Thymus (tissue), 11 donors: ENCODE data around the gene ELMOD3. TPM values are rescaled to one million over a fixed set of nuclear protein-coding genes. Genes with fewer than 3 reads are reported as not detected.
A peak's percentile ranks its signal among the peaks of the same experiment; 100 is the strongest.
"Not testable (repeated sequence)": the region's sequence is repeated elsewhere in the genome, so short reads cannot be mapped to it uniquely, and the experiment has no call there.

ENCODE experiments used
- DNase-seq, 9 donors: peaks; one replicate each; pipeline ENCODE4 v3.0.0-alpha.2; 2013; ENCODE audit warnings: low spot score in 9 of 9, low read depth in 6 of 9, missing footprints in 1 of 9
- H3K27ac ChIP-seq, 2 donors: one replicate each; pipeline ENCODE4 v1.5.1; 2013; ENCODE audit warnings: control low read depth in 1 of 2, low read depth in 1 of 2, low read length in 1 of 2, mild to moderate bottlenecking in 1 of 2, moderate library complexity in 1 of 2
- H3K27me3 ChIP-seq, 2 donors: one replicate each; pipeline ENCODE4 v1.5.1; 2013; ENCODE audit warnings: low read length in 1 of 2; ENCODE audit not compliant: control insufficient read depth in 2 of 2, insufficient read depth in 1 of 2
- H3K36me3 ChIP-seq, 2 donors: one replicate each; pipeline ENCODE4 v1.5.1; 2013; ENCODE audit warnings: low read length in 1 of 2, mild to moderate bottlenecking in 1 of 2, moderate library complexity in 1 of 2; ENCODE audit not compliant: control insufficient read depth in 2 of 2, insufficient read depth in 2 of 2
- H3K4me1 ChIP-seq, 2 donors: one replicate each; pipeline ENCODE4 v1.5.1; 2013; ENCODE audit warnings: low read length in 2 of 2; ENCODE audit not compliant: control insufficient read depth in 2 of 2, insufficient read depth in 2 of 2
- H3K4me3 ChIP-seq, 2 donors: one replicate each; pipeline ENCODE4 v1.5.1; 2013; ENCODE audit warnings: low read length in 2 of 2, control low read depth in 1 of 2, mild to moderate bottlenecking in 1 of 2
- H3K9me3 ChIP-seq, 2 donors: one replicate each; pipeline ENCODE4 v1.5.1; 2013; ENCODE audit warnings: low read length in 1 of 2, mild to moderate bottlenecking in 1 of 2; ENCODE audit not compliant: control insufficient read depth in 2 of 2, insufficient read depth in 1 of 2
- WGBS: extraction: QIAGEN DNeasy Blood & Tissue Kit; methylation state at CpG from one replicate; pipeline ENCODE4 v1.1.7; 2013; 5-methylcytosine and 5-hydroxymethylcytosine counted together
- polyA plus RNA-seq: library from polyadenylated mRNA; stranded (reverse); fragments of 200-250 nt; gene quantifications from one replicate; pipeline ENCODE4 v1.2.3, GENCODE V29; 2013
- total RNA-seq: library from RNA; stranded (reverse); fragments of 120-200 nt; gene quantifications from one replicate; pipeline ENCODE4 v1.2.4, GENCODE V29; 2013
- donor health status: healthy.

Gene ELMOD3
- total and polyA plus RNA-seq, 2 donors: 10.0 to 21.7 TPM

DNA sequence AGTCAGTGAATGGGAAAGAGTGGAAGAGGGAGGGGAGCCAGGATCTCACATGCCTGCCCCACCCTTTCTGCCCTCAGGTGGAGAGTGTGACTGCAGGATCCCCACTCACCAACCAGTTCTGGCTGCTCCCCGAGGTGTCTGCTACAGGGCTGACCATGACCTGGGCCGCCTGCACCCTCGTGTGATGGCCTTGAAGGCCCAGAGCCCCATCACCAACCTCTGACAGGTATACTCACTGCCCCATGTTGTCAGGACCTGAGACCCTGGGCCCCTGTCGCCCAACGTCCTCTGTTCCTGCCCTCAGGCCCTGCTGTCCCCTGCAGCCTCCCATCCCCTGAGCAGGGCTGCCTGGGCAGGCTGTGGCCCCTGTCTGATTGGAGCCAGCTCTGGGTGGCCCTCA, 38.6 kb upstream of the ELMOD3 start:
- H3K27me3 ChIP-seq, DNase-seq, H3K4me1 ChIP-seq, H3K4me3 ChIP-seq, H3K9me3 ChIP-seq, H3K27ac ChIP-seq: not testable (repeated sequence)
- 80% methylated on average over 5 of the region's 5 CpGs for WGBS
- peaks cover 58 to 64% of the 10 kb centered on the region in 2 donors for H3K36me3 ChIP-seq

DNA sequence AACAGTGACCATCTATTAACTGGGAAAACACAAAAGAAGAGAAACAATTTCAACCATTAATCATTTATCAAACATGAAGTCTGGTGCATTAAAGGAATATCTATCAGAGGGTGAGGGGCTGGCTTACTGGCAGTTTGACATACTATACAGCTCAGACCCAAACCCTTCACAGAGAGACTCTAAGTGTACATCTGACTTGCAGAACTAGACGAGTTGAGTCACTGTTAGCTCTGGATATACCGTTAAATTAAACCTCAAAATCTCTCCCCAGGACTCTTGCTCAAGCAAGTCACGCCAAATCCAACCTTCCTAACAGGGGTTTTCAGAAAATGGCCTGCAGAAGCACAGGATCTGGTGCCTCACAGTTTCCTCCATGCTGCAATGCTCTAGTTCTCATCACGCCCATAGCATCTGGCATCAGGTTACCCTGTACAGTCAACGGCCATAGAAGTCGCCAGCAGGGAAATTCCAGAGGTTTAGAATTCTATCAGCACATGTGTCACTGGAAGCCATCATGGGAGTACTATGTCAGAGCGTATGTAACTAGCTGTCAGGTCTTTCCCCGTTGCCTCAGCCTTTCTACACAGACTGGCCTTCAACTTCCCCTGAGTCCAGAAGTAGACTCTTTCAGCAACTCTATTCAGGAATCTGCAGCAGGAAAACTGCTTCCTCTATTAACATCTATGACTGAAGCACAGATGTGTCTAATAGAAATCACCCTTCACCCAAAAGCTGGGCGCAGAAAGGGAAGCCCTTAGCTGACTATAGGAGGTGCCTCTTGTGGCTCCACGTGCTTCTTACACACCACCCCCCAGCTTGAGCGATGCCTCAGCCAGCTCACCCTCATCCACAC, 36.1 kb upstream of the ELMOD3 start:
- peak in 1 of 9 donors; percentile 35 for DNase-seq

DNA sequence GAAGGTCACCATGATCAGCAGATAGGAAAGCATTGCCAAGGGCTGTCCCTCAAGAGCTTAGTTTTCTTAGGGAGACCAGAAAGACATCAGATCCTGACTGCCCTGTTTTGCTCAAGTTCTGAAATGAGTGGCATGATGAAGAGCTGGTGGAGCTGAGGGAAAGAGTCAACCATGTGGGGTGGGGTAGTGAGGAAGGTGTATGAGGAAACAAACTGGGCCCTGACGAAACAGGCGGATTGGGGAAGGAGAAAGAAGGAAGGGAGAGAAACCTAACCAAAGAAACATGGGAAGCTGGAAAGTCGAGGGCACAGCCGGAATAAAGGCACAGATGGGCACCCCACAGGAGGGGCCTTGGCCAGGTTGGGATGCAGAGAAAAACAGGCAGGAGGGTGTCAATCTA, 34.8 kb upstream of the ELMOD3 start:
- Histone ChIP-seq H3K36me3 (peaks cover 77 to 90% of the 10 kb centered on the region in 2 donors), H3K27ac (peak overlapping the region in 1 of 2 donors; percentile 1), H3K27me3 (no peaks in the 10 kb centered on the region), H3K9me3 (no peaks in the 10 kb centered on the region), H3K4me3 (no peak overlapping the region), H3K4me1 (peaks cover 12 to 33% of the 10 kb centered on the region in 2 donors)
- WGBS: 95% methylated on average over 4 of the region's 4 CpGs
- DNase-seq: no peak

More for the DNA sequence above, 36.1 kb upstream of the ELMOD3 start:
- H3K4me3 ChIP-seq: no peak overlapping the region
- 88% methylated on average over 11 of the region's 11 CpGs for WGBS
- peak overlapping the region in 1 of 2 donors; percentile 64 for H3K27ac ChIP-seq
- H3K27me3 ChIP-seq: no peaks in the 10 kb centered on the region
- H3K9me3 ChIP-seq: no peaks in the 10 kb centered on the region
- peaks cover 76 to 87% of the 10 kb centered on the region in 2 donors for H3K36me3 ChIP-seq
- peaks cover 3 to 21% of the 10 kb centered on the region in 2 donors for H3K4me1 ChIP-seq

DNA sequence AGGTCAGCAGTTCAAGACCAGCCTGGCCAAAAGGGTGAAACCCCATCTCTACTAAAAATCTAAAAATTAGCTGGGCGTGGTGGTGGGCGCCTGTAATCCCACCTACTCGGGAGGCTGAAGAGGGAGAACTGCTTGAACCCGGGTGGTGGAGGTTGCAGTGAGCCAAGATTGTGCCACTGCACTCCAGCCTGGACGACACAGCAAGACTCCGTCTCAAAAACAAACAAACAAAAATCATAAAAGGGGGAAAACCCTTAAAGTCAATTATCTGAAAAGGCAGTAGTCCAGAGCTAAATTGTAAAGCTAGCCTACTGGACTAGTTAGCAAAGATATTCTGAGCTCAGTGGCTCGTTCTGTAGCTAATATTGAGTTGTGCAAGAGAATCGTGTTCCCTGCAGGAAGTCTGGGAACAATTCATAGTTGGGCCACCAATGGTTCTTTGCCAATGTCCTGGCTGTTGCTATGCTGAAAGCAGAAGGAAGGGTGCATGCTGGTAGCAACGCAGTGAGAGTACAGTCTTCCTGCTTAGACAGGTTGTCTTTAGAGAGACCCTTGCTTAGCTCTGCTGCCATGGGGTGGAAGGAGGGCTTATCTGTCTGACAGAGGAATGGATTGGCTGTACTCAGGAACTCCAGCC, 31.1 kb upstream of the ELMOD3 start:
- Histone ChIP-seq H3K36me3 (peaks cover 61 to 82% of the 10 kb centered on the region in 2 donors), H3K27me3 (no peaks in the 10 kb centered on the region), H3K9me3 (no peaks in the 10 kb centered on the region), H3K4me1 (peaks cover 20 to 48% of the 10 kb centered on the region in 2 donors), H3K4me3 (no peak overlapping the region), H3K27ac (no peak overlapping the region)
- no peak for DNase-seq
- 95% methylated on average over 9 of the region's 9 CpGs for WGBS

DNA sequence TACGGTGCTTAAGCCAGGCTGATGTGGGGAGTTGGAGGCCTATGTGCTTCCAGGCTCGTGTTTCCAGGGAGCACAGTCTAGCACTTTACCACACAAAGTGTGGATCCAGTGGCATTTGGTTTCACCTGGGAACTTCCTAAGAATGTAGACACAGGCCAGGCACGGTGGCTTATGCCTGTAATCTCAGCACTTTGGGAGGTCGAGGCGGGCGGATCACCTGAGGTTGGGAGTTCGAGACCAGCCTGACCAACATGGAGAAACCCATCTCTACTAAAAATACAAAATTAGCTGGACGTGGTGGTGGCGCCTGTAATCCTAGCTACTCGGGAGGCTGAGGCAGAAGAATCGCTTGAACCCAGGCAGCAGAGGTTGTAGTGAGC, 30.6 kb upstream of the ELMOD3 start:
- 97% methylated on average over 11 of the region's 11 CpGs for WGBS

DNA sequence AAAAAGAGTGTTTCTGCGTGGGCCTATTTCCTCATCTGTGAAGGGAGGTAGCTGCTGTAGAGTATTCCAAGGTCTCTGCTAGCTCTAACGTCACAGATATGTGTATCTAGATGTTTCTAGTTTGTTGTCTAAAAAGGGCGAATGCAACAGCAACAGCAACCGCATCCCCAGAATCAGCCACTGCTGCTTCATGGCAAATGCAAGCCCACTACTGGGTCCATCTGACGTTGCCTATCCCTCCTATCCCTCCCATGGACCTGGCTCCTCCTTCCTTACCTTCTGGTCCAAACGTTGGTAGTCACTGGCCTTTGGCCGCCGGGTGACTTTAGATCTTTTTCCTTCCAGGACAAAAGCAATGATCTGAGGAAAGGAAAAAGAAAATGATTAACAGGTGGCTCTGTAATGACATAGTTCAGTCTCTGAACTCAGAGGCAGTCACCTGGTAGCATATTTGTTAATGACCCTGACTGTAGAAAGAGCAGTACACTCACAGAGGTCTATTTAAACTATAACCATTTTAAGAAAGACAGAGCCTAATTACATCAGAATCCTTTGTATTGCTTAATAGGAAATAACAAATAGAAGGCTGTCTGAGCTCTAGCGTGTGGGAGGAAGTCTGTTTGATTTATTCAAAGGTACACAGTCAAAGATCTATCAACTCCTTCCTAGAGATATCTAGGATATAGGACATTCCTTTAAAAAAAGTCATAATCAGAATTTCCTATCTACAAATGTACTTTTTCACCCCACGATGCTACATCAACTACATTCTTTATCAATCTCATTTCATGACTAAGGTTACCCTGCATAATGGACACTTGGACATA, 29.7 kb upstream of the ELMOD3 start:
- Histone ChIP-seq H3K27me3 (no peaks in the 10 kb centered on the region), H3K4me1 (peaks cover 23 to 45% of the 10 kb centered on the region in 2 donors), H3K36me3 (peaks cover 48 to 70% of the 10 kb centered on the region in 2 donors), H3K27ac (no peak overlapping the region), H3K9me3 (no peaks in the 10 kb centered on the region), H3K4me3 (peak overlapping the region; percentile 89 to 93)
- no peak for DNase-seq
- WGBS: 63% methylated on average over 10 of the region's 10 CpGs

More for the DNA sequence above, 30.6 kb upstream of the ELMOD3 start:
- not testable (repeated sequence) for H3K4me3 ChIP-seq, H3K27ac ChIP-seq, DNase-seq, H3K27me3 ChIP-seq, H3K9me3 ChIP-seq
- H3K36me3 ChIP-seq: peaks cover 56 to 77% of the 10 kb centered on the region in 2 donors
- peaks cover 22 to 46% of the 10 kb centered on the region in 2 donors for H3K4me1 ChIP-seq

DNA sequence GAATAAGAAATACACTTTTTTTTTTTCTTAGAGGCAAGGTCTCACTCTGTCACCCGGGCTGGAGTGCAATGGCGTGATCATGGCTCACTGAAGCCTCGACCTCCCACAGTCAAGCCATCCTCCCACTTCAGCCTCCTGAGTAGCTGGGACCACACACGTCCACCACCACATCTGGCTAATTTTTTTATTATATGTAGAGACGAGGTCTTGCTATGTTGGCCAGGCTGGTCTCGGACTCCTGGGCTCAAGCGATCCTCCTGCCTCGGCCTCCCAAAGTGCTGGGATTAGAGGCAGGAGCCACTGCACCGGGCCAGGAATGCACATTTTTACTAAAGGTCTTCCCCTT, 29.1 kb upstream of the ELMOD3 start:
- 68% methylated on average over 9 of the region's 9 CpGs for WGBS
- no peak overlapping the region for H3K27ac ChIP-seq
- H3K4me3 ChIP-seq: peak overlapping the region; percentile 89 to 93
- no peaks in the 10 kb centered on the region for H3K27me3 ChIP-seq
- peaks cover 42 to 64% of the 10 kb centered on the region in 2 donors for H3K36me3 ChIP-seq
- peaks cover 23 to 42% of the 10 kb centered on the region in 2 donors for H3K4me1 ChIP-seq
- no peaks in the 10 kb centered on the region for H3K9me3 ChIP-seq
- no peak for DNase-seq

DNA sequence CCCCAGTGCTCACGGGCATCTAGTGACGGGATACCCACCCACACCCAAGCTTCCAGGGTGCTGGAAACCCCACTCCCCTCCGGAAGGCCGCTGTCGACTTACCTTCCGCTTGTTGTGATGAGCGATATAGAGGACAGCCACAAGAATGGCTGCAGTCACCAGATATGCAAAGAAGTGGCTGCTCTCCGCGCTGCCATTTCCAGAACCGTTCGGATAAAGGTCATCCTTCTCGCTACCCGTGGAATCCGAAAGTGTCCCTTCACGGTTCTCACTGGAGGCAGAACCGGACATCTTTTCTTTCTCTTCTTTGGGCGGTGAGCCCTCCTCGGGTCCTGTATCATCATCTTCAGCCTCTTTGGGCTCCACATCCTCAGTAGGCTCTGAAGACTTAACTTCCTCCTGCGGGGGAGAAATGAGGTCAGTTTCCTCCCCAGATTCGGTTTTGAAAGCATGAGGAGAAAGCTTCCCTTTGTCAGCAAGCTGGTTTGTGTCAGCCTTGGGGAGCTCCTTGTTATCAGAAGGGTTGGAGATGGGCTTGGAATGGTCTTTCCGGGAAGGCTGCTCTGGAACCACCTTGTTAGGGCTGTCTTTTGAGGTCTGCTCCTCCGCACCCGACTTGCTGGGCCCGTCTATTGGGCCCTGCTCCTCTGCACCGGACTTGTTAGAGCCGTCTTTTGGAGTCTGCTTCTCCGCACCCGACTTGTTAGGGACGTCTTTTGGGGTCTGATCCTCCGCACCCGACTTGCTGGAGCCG, 28.0 kb upstream of the ELMOD3 start:
- WGBS: 13% methylated on average over 32 of the region's 32 CpGs
- no peaks in the 10 kb centered on the region for H3K9me3 ChIP-seq
- peak overlapping the region; percentile 97 to 100 for H3K27ac ChIP-seq
- H3K4me3 ChIP-seq: peak overlapping the region; percentile 89 to 93
- peaks cover 33 to 53% of the 10 kb centered on the region in 2 donors for H3K36me3 ChIP-seq
- peak in 8 of 9 donors; percentile 30 to 86 (median 63) for DNase-seq
- H3K27me3 ChIP-seq: no peaks in the 10 kb centered on the region
- H3K4me1 ChIP-seq: peaks cover 23 to 42% of the 10 kb centered on the region in 2 donors
